Nephron progenitor cell (in vitro differentiated cells): ENCODE measurements around the gene PLA2G4A.

Source experiments
- DNase-seq: peaks from one replicate; pipeline ENCODE4 v3.0.0; 2021
- H3K27ac Mint-ChIP-seq: 2 replicates; pipeline ENCODE4 v1.8.0; 2021; ENCODE audit warnings: mild to moderate bottlenecking, moderate library complexity, mixed read lengths
- H3K27me3 Mint-ChIP-seq: 2 replicates; pipeline ENCODE4 v1.8.0; 2021; ENCODE audit warnings: mild to moderate bottlenecking, low read depth, mixed read lengths; ENCODE audit not compliant: poor library complexity
- H3K36me3 Mint-ChIP-seq: 2 replicates; pipeline ENCODE4 v1.8.0; 2021; ENCODE audit warnings: low read depth, mixed read lengths
- H3K4me1 Mint-ChIP-seq: 2 replicates; pipeline ENCODE4 v1.8.0; 2021; ENCODE audit warnings: mixed read lengths
- H3K4me3 Mint-ChIP-seq: 2 replicates; pipeline ENCODE4 v1.8.0; 2021; ENCODE audit warnings: mild to moderate bottlenecking, moderate library complexity, mixed read lengths
- H3K9me3 Mint-ChIP-seq: 2 replicates; pipeline ENCODE4 v1.8.0; 2021; ENCODE audit warnings: mild to moderate bottlenecking, moderate library complexity, mixed read lengths
- CTCF ChIP-seq: fragments of 200-600 bp; sonication (generic); IDR thresholded peaks from 2 replicates; pipeline ENCODE4 v1.5.0; 2021; ENCODE audit warnings: antibody characterized with exemption

The PLA2G4A gene

GRCh38 chr1:186835448-186835847, 6.7 kb downstream of the PLA2G4A start:
- Mint-ChIP-seq H3K9me3 (no peaks in the 10 kb centered on the region), H3K27ac (no peak overlapping the region), H3K27me3 (peaks cover 4% of the 10 kb centered on the region), H3K36me3 (no peaks in the 10 kb centered on the region), H3K4me3 (no peak overlapping the region), H3K4me1 (peaks cover 7% of the 10 kb centered on the region)
- no peak for DNase-seq
- TF ChIP-seq CTCF: no peak

DNA sequence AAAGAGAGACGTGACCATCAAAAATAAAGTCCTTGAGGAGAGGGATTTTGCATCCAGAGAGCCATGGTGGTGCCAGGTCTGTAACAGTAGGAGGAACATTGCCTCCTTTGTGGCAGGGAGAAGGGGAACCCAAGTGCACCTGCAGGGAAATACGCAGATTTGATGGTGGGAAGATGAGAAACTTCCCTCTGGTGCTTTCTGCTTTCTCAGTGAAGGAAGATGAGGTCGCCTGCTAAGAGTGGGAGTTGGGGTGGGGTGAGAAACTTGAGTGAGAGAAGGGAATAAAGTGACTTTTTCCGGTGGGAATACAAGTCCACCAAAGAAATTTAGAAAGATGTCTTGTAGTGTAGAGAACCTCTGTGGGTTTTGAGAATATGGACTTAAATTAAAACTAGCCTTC, 9.1 kb downstream of the PLA2G4A start:
- no peak for TF ChIP-seq CTCF
- H3K4me3 Mint-ChIP-seq: no peak overlapping the region
- DNase-seq: no peak
- no peaks in the 10 kb centered on the region for H3K9me3 Mint-ChIP-seq
- no peaks in the 10 kb centered on the region for H3K27me3 Mint-ChIP-seq
- peaks cover 7% of the 10 kb centered on the region for H3K4me1 Mint-ChIP-seq
- peak overlapping the region; percentile 92 for H3K27ac Mint-ChIP-seq
- no peaks in the 10 kb centered on the region for H3K36me3 Mint-ChIP-seq

GRCh38 chr1:186838380-186839040, 9.8 kb downstream of the PLA2G4A start:
- H3K27me3 Mint-ChIP-seq: no peaks in the 10 kb centered on the region
- DNase-seq: no peak
- no peak for TF ChIP-seq CTCF
- H3K4me3 Mint-ChIP-seq: no peak overlapping the region
- no peak overlapping the region for H3K27ac Mint-ChIP-seq
- no peaks in the 10 kb centered on the region for H3K36me3 Mint-ChIP-seq
- no peaks in the 10 kb centered on the region for H3K9me3 Mint-ChIP-seq
- H3K4me1 Mint-ChIP-seq: peaks cover 7% of the 10 kb centered on the region

DNA sequence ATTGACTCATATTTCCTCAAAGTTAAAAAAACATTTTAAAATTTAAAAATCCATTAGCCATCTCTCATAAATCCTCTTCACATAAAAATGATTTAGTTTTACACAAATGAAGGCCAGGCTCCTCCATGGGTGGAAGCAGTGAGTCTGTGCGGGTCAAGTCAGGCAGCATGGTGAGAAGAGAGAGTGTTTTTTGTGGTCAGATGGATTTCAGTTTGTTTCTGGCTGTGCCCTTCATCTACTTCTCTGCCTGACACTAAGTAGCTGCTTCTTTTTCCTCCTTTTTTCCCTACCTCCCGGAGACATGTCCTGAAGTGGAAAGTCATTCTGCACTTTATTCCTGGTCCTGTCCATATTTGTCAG, 10.3 kb downstream of the PLA2G4A start:
- no peaks in the 10 kb centered on the region for H3K9me3 Mint-ChIP-seq
- no peak overlapping the region for H3K4me3 Mint-ChIP-seq
- H3K36me3 Mint-ChIP-seq: no peaks in the 10 kb centered on the region
- H3K4me1 Mint-ChIP-seq: peaks cover 7% of the 10 kb centered on the region
- H3K27ac Mint-ChIP-seq: no peak overlapping the region
- no peak for TF ChIP-seq CTCF
- no peaks in the 10 kb centered on the region for H3K27me3 Mint-ChIP-seq
- DNase-seq: no peak

DNA sequence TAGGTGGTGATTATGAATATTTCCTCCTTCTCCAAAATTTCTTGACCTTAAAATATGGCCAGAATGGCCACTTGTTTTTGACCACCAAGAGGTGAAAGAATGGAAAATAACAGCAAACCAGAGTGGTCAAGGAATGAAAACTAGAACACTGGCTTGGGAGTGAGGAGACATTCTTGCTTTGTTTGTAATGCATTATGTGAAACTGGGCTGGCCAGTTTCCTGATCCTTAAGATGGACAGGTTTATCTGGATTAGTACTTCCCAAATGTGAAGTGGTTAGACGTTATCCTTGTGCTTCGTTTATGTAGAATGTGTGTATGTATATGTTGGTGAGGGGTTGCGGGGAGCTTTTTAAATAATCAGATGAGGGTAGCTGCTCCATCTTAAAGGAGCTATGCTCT, 12.8 kb downstream of the PLA2G4A start:
- Mint-ChIP-seq H3K4me1 (peaks cover 7% of the 10 kb centered on the region), H3K27me3 (no peaks in the 10 kb centered on the region), H3K27ac (no peak overlapping the region), H3K4me3 (no peak overlapping the region), H3K9me3 (no peaks in the 10 kb centered on the region), H3K36me3 (no peaks in the 10 kb centered on the region)
- no peak for TF ChIP-seq CTCF
- no peak for DNase-seq

DNA sequence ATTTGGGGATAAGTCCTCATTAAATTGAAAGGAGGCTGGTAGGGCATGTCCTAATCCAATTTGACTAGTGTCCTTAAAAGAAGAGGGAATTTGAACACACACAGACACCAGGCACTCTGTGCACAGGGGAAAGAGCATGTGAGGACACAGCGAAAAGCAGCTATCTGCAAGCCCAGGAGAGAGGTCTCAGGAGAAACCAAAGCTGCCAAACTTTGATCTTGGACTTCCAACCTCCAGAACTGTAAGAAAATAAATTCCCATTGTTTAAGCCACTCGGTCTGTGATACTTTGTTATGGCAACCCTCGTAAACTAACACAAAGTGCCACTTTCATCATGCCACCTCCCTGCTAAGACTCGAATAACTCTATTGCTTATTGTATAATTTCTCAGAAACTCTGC, 13.8 kb downstream of the PLA2G4A start:
- TF ChIP-seq CTCF: no peak
- Mint-ChIP-seq H3K4me1 (peaks cover 7% of the 10 kb centered on the region), H3K9me3 (no peaks in the 10 kb centered on the region), H3K4me3 (no peak overlapping the region), H3K27me3 (no peaks in the 10 kb centered on the region), H3K36me3 (no peaks in the 10 kb centered on the region), H3K27ac (no peak overlapping the region)
- no peak for DNase-seq
